ENCODE measurements around the gene FER. TPM values are rescaled to one million over a fixed set of nuclear protein-coding genes. Genes with fewer than 3 reads are reported as not detected.

The FER gene
- total and polyA plus RNA-seq, 2 of the 8 experiments (the other 6 are each of a cell fraction or from before 2014, with no cell fraction given): 1.3 to 15.8 TPM

DNA sequence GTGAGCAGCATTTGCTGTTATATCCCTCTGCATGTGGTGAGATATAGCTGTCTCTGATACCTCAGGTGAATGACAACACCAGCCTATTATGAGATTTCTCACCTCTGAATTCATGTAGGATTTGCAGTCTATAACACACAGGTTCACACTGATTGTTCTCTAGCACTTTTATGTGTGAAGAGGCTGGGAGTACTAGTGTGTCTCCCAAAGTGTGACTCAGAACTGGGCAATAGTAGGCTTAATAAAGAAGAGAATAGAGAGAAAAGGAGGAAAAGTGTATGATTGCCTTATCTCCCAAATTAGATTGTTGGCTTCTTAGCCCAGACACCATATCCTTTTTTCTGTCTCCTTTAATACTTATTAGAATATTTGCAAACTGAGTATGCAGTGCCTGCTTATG, 430.1 kb downstream of the FER start:
- H3K9ac ChIP-seq (replicated peaks in 1 of 4; ENCODE audit: extremely low read depth in 1 of 4, low read depth in 3 of 4, low read length in 3 of 4): no peak overlapping the region
- POLR2A ChIA-PET (ENCODE audit: partially characterized antibody): no interaction called here
- TF ChIP-seq USF2 (IDR thresholded peaks at IDR 0.05; ENCODE audit: low read length) (no peak), JUN (IDR thresholded peaks at IDR 0.05; ENCODE audit: low read depth, low read length) (no peak), MAFK (IDR thresholded peaks at IDR 0.05; ENCODE audit: low read depth, low read length) (no peak), EZH2 (IDR thresholded peaks at IDR 0.05; ENCODE audit: low read depth, low read length, severe bottlenecking) (no peak), ASH2L (IDR thresholded peaks at IDR 0.05; ENCODE audit: low read length) (no peak), E2F6 (IDR thresholded peaks at IDR 0.05) (no peak), JUND (IDR thresholded peaks at IDR 0.05; ENCODE audit: low read length) (no peak), SIX5 (IDR thresholded peaks at IDR 0.05; ENCODE audit: low read depth, low read length) (no peak), EP300 (IDR thresholded peaks at IDR 0.05; ENCODE audit: borderline replicate concordance in 1 of 2, low read depth in 2 of 2, low read length in 2 of 2) (no peak)

More for the DNA sequence above, 430.1 kb downstream of the FER start:
- Histone ChIP-seq H2BK15ac (ENCODE audit: low read length) (no peak overlapping the region), H4K91ac (replicated peaks; ENCODE audit: insufficient read length, low read length) (no peak overlapping the region), H3K23me2 (ENCODE audit: low read depth, low read length) (no peaks in the 10 kb centered on the region; the same call in 1 of the 2 replicates), H3K9me3 (ENCODE audit: insufficient read depth in 2 of 2, low read depth in 1 of 2, low read length in 1 of 2) (no peaks in the 10 kb centered on the region), H3K4me2 (ENCODE audit: insufficient read depth in 1 of 2, low read depth in 2 of 2, low read length in 2 of 2) (no peak overlapping the region), H2BK12ac (ENCODE audit: low read depth, low read length) (no peak overlapping the region), H3K79me2 (ENCODE audit: control insufficient read depth in 1 of 2, insufficient read depth in 2 of 2, low read length in 2 of 2) (no peaks in the 10 kb centered on the region), H2AK5ac (ENCODE audit: low read depth, low read length) (no peak overlapping the region), H4K5ac (ENCODE audit: insufficient read length, low read depth, low read length) (no peak overlapping the region), H2BK120ac (replicated peaks; ENCODE audit: low read depth, low read length) (no peak overlapping the region), H3K79me1 (ENCODE audit: low read depth, low read length) (no peaks in the 10 kb centered on the region), H3K14ac (ENCODE audit: insufficient read length) (no peak overlapping the region), H4K20me1 (replicated peaks in 1 of 2; ENCODE audit: control insufficient read depth in 1 of 2, insufficient read depth in 2 of 2, low read length in 2 of 2) (no peaks in the 10 kb centered on the region), H4K8ac (ENCODE audit: extremely low read depth, insufficient read depth, low read length) (no peak overlapping the region), H3K27ac (ENCODE audit: low read depth, low read length) (no peak overlapping the region), H3K4me1 (replicated peaks in 1 of 4; ENCODE audit: control insufficient read depth in 3 of 4, insufficient read depth in 4 of 4, low read length in 3 of 4) (no peaks in the 10 kb centered on the region), H3K56ac (replicated peaks; ENCODE audit: insufficient read length, low read depth, low read length) (no peak overlapping the region), H3K4me3 (ENCODE audit: extremely low read depth in 1 of 4, insufficient read depth in 2 of 4, low read depth in 3 of 4, low read length in 4 of 4) (no peak overlapping the region), H3K27me3 (replicated peaks in 1 of 4; ENCODE audit: control insufficient read depth in 3 of 4, extremely low read depth in 1 of 4, insufficient read depth in 3 of 4, low read length in 3 of 4) (no peaks in the 10 kb centered on the region), H3K23ac (ENCODE audit: insufficient read length) (no peak overlapping the region), H2AFZ (ENCODE audit: low read length) (no peak overlapping the region), H2BK20ac (ENCODE audit: low read length) (no peak overlapping the region), H3K4ac (replicated peaks; ENCODE audit: insufficient read length, low read depth, low read length) (no peak overlapping the region), H3K36me3 (ENCODE audit: control insufficient read depth in 2 of 4, insufficient read depth in 4 of 4, low read length in 3 of 4) (no peaks in the 10 kb centered on the region), H3K18ac (ENCODE audit: extremely low read depth, low read length) (no peak overlapping the region), H2BK5ac (ENCODE audit: low read depth, low read length) (no peak overlapping the region)
- FAIRE-seq (no peak), DNase-seq (ENCODE audit: low read depth in 1 of 2, low spot score in 2 of 2) (no peak)
- CTCF ChIA-PET (ENCODE audit: partially characterized antibody): interaction anchor here (0.6 kb wide), 1 partner anchor 145 kb away, joined by 3 read pairs; no protein-coding TSS in a partner anchor
